NCI-H510A (cell line): ENCODE results near the gene KDM2A.
A peak's percentile ranks its signal among the peaks of the same experiment; 100 is the strongest.

Experiments
- DNase-seq: peaks from one replicate; lab custom pipeline; 2025; lab: John Stamatoyannopoulos, UW

KDM2A gene

DNA sequence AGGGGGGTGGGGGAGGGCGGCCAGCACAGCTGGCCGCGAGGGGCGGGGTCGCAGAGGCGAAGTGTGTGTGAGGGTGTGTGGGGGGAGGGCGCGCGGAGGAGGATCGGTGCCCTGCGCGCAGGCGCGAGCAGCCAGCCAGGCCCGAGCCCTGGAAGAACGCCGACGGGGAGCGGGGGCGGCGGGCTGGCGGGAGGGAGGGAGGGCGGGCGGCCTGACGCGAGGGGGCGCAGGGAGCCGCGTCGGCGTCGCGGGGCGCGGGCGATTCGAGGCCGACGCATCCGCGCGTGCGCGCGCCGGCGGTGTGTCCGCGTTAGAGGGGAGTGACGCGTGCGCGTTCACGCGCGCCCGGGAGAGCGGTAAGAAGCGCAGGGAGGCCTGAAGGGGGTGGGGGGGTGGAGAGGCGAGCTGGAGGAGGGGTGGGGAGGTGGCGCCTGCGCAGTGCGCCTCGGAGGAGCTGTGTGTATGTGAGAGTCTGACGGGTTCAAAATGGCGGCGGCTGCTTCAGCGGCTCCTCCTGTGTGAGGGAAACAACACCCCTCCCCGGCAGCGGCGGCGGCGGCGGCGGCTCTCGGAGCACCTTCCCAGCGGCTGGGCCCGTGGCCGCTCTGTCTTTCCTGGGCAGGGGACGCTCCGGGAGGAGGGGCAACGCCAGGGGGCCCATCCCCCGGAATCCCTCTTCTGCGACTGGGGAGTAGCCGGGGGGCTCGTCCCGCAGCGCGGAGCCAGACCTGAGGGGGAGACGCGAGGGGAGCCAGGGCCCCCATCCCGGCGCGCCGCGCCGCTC, at the start of gene KDM2A:
Gene KDM2A, plus strand, starts transcription at position 463 of the 784 bp plus-strand sequence. CDS start 2,054 bp downstream, outside the sequence.
- peak; percentile 99 for DNase-seq

DNA sequence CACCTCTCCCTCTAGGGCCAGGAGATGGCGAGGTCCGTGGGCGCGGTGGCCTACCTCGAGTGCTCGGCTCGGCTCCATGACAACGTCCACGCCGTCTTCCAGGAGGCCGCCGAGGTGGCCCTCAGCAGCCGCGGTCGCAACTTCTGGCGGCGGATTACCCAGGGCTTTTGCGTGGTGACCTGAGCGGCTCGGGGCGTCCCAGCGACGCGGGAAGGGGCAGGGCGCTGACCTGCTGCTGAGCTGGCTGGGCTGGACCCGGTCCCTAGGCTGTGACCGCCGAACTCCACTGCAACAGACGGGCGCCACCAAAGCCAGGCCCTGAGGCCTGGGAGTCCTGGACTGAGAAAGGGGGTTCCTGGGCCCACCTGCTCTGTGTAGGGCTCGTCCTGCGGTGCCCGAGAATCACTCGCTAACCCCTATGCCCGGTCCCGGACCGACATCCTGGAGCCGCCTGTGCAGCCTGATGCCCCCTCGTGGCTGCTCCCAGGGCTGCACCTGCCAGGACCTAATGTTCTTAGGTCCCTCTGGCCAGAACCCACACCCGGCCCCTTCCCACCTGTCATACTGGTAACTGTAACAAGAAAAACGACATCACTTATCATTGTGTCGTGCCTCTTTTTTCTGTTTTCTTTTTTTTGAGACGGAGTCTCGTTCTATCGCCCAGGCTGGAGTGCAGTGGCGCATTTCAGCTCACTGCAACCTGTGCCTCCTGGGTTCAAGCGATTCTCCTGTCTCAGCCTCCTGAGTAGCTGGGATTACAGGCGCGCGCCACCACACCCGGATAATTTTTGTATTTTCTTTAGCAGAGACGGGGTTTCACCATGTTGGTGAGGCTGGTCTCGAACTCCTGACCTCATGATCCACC, 47.4 kb upstream of the KDM2A start:
- DNase-seq, result peak; percentile 60

DNA sequence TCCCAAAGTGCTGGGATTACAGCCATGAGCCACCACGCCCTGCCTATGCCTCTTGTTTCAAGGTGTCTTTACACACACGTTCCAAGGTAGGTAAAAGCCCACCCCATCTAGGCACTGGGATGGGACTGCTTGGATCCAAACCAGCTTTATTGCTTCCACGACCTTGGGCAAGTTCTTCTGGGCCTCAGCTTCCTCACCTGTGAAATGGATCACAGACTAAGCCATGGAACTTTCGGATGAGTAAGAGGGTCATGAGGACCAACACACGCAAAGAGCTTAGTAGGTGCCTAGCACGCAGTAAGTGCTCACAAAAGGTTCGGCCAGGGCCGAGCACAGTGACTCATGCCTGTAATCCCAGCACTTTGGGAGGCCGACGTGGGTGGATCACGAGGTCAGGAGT, 46.8 kb upstream of the KDM2A start:
- DNase-seq, result no peak

- DNase-seq, result peak; percentile 27
Measured at GRCh38 chr11:67073908-67074307, 45.2 kb upstream of the KDM2A start.

DNA sequence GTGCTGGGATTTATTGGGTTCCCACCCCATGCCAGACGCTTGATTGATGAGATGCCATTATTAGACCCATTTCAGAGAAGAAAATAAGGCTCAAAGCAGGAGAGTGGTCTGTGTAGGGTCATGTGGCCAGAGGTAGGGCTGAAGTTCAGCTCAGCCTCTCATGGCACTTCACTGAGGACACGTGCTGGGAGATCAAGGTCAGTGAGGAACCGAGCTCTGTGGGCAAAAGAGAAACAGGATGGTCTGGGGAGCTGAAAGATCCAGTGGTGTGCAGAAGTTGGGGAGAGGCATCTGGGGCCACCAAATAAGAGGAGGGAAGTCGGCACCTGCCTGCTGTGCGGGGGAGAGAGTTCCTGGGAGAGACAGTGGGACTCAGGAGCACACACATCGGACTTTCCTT, 42.9 kb upstream of the KDM2A start:
- DNase-seq, result no peak

- no peak for DNase-seq
Measured at GRCh38 chr11:67079065-67079705, 39.9 kb upstream of the KDM2A start.

GRCh38 chr11:67082071-67082791, 36.8 kb upstream of the KDM2A start:
- no peak for DNase-seq

DNA sequence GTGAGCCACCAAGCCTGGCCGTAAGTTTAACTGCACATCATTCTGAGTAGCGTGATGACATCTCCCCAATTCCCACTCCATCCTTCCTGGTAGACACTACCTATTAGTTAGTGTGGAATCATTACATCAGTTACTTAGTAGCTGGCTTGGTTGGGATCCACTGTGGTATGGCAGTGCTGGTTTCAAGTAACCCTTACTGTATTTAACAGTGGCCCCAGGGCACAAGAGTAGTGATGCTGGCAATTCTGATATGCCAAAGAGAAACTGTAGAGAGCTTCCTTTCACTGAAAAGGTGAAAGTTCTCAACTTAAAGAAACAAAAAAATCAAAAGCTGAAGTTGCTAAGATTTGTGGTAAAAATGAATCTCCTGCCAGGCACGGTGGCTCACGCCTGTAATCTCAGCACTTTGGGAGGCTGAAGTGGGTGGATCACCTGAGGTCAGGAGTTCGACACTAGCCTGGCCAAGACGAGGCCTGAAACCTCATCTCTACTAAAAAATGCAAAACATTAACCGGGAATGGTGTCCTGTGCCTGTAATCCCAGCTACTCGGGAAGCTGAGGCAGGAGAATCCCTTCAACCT, 35.2 kb upstream of the KDM2A start:
- DNase-seq, result no peak

GRCh38 chr11:67085617-67086016, 33.4 kb upstream of the KDM2A start:
- DNase-seq, result no peak

DNA sequence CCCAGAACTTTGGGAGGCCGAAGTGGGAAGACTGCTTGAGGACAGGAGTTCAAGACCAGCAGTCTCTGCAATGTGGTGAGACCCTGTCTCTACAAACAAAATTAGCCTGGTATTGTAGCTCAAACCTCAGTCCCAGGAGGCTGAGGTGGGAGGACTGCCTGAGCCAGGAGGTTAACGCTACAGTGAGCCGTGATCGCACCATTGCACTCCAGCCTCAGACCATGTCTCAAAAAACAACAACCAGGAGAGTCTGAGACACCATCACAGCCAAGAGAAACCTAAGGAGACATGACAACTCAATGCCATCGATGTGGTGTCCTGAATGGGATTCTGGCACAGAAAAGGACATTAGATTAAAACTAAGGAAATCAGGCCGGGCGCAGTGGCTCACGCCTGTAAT, 28.3 kb upstream of the KDM2A start:
- DNase-seq, result no peak

- DNase-seq, result no peak
Measured at GRCh38 chr11:67095214-67095507, 23.9 kb upstream of the KDM2A start.

DNA sequence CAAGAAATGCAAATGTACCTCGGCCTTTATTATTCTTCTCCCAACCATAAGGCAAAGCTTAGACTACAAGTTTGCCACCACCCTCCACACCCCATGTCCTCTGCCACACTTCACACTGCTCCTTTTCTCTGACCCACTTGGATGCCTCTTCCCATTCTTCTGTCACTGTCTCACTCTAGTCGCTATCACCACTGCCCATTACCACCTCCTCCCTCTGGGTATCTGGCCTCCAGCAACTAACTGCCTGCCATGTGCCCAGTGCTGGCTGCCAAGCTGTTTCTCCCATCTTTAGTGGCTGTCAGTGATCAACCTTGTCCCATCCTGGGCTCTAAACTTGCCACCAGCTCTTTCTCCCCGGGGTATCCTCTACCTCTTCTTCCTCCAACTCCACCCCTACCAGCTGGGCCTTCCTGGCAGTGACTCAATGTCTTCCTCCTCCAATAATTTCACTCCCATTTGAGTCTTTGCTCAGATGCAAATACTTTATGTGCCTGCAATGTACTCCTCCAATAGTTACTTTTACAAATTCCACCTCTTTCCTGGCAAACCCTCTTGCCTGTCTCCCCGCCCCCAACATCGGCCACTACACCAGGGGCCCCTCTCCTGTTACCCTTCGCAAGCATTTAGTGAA, 20.1 kb upstream of the KDM2A start:
- DNase-seq, result no peak

DNA sequence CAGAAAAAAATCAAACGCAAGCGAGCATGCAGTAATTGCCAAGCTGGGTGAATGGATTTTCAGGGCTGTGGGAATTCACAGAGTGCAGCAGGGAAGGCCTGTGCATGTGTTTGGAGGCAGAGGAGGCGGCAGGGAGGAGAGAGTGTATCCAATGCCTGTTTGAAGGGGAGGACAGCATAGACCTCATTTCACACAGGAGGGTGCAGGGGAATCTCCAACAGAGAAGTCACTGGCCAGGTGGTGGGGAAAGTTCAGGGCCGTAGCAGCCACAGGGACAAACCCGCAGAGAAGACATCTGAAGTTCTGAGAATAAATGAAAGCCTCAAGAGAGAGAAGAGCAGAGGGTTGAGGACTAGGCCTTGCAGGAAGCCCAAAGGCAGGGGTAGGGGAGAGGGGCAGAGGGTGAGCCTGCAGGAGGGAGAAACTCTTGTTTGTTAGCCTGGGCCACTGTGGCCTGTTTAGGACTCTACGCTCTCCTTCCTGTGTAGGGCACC, 19.2 kb upstream of the KDM2A start:
- DNase-seq, result no peak

GRCh38 chr11:67102664-67103063, 16.4 kb upstream of the KDM2A start:
- no peak for DNase-seq

DNA sequence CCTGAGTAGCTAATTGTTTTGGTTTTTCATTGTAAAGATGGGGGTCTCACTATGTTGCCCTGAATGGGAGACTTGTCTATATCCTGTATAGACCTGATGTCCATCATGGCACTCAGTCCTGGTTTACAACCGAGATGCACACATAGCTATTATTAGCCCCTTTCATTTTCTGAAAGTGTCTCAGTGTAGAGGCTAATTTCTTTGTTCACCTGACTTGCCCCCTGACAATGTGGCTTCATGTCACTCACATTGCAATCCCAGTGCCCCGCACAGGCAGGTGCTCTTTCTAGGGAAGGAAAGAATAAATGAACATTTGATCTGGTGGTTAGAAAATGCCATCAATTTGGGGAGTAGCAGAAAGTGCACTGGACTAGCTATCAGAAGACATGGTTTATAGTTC, 13.1 kb upstream of the KDM2A start:
- no peak for DNase-seq

- no peak for DNase-seq
Measured at GRCh38 chr11:67111261-67111660, 7.8 kb upstream of the KDM2A start.

GRCh38 chr11:67113231-67113721, 5.8 kb upstream of the KDM2A start:
- DNase-seq, result no peak

DNA sequence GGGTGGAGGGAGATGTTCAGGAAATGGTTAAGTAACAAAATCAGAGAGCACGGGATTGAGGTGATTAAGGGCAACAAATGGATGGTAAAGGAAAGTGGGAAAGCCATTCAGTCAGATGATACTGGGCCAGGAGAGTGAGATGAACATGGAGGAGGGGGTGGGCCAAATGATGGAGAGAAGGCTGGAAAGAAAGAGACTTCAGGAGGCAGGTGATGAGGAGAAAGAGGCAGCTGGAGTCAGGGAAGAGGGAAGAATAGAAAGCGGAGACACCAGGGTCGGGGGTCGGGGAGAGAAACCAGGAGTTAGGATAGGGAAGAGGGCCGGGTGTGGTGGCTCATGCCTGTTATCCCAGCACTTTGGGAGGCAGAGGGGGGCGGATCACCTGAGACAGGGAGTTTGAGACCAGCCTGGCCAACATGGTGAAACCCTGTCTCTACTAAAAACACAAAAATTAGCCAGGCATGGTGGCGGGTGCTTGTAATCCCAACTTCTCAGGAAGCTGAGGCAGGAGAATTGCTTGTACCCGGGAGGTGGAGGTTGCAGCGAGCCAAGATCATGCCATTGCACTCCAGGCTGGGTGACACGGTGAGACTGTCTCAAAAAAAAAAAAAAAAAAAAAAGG, 4.7 kb upstream of the KDM2A start:
- DNase-seq, result no peak

DNA sequence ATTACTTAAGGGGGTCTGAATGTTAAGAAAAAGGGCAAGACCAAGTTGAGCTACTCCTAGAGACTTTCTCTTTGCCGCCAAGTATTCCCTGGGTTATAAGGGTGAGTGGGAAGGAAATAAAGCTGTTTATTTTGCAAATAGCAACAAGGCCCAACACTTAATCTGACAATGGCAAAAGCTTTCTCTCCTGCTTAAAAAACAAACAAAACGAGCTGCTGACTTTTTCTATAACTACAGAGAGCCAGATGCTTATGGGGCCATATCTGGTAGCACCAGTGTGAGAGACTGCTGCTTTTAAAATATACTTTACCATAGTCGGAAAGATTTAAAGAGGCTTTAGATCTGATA, 2.3 kb upstream of the KDM2A start:
- no peak for DNase-seq

GRCh38 chr11:67117176-67117575, 1.9 kb upstream of the KDM2A start:
- no peak for DNase-seq
